Ishikawa (cell line): ENCODE data around the gene DTX1.

Experiments used
- CEBPB ChIP-seq: IDR thresholded peaks from 2 replicates; pipeline ENCODE4 v1.6.1; 2012
- CREB1 ChIP-seq: IDR thresholded peaks from 2 replicates; pipeline ENCODE4 v1.6.1; 2012; ENCODE audit warnings: low read depth
- EGR1 ChIP-seq: IDR thresholded peaks from 2 replicates; pipeline ENCODE4 v1.6.1; 2012
- EP300 ChIP-seq: IDR thresholded peaks from 2 replicates; pipeline ENCODE4 v1.6.1; 2012; ENCODE audit warnings: borderline replicate concordance
- FOXM1 ChIP-seq: IDR thresholded peaks from 2 replicates; pipeline ENCODE4 v1.6.1; 2012; ENCODE audit warnings: low read depth, borderline replicate concordance
- MAX ChIP-seq: IDR thresholded peaks from 2 replicates; pipeline ENCODE4 v1.6.1; 2012
- NFIC ChIP-seq: IDR thresholded peaks from 2 replicates; pipeline ENCODE4 v1.6.1; 2012
- RAD21 ChIP-seq: IDR thresholded peaks from 2 replicates; pipeline ENCODE4 v1.6.1; 2012; ENCODE audit warnings: low read depth
- REST ChIP-seq: IDR thresholded peaks from 2 replicates; pipeline ENCODE4 v1.6.1; 2012; ENCODE audit warnings: low read depth, mild to moderate bottlenecking
- TAF1 ChIP-seq: IDR thresholded peaks from 2 replicates; pipeline ENCODE4 v1.6.1; 2012; ENCODE audit warnings: low read depth, mild to moderate bottlenecking
- TCF12 ChIP-seq: IDR thresholded peaks from 2 replicates; pipeline ENCODE4 v1.6.1; 2012; ENCODE audit warnings: low read depth
- TEAD4 ChIP-seq: IDR thresholded peaks from 2 replicates; pipeline ENCODE4 v1.6.1; 2012
- USF1 ChIP-seq: IDR thresholded peaks from 2 replicates; pipeline ENCODE4 v1.6.1; 2012
- YY1 ChIP-seq: IDR thresholded peaks from 2 replicates; pipeline ENCODE4 v1.6.1; 2012; ENCODE audit warnings: low read depth
- ZBTB7A ChIP-seq: IDR thresholded peaks from 2 replicates; pipeline ENCODE4 v1.6.1; 2012; ENCODE audit warnings: low read depth

DTX1 gene

DNA sequence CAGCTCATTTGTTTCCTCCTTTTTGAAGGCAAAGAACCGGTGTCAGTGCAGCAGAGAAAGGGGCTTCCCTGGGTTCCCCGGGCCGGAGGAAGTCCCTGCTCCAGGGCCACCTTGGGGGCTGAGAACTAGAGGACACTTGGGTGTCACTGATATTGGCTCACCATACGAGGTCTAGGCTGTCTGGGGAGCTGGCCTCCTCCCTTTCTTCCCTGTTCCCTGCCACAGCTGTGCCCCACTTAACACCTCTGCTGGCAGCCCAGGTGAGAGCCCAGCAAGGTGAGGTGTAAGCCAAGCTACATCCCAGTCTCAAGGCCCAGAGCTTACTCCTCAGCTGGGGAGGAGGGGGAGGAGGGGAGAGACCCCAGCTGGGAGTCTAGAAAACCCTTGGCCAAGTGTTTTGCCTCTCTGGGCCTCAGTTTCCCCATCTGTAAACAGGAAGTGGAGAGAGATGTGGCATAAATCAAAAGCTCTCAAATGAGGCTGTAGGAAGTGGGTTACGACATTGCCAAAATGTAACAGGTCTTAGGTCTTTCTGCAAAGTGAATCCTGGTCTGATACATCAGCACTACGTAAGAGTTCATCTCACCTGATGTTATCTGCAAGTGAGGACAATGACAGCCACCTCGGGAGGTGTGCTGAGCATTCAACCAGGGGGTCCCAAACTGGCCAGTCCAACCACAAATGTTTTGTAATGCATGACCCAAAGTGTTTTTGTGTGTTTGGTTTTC is 53.5 kb downstream of the DTX1 start:
- TF ChIP-seq EGR1: no peak
- no peak for TF ChIP-seq EP300
- no peak for TF ChIP-seq TEAD4
- TF ChIP-seq TAF1: no peak
- no peak for TF ChIP-seq CEBPB
- TF ChIP-seq RAD21: no peak
- TF ChIP-seq CREB1: no peak
- TF ChIP-seq MAX: no peak
- TF ChIP-seq REST: no peak
- no peak for TF ChIP-seq USF1
- TF ChIP-seq NFIC: no peak
- TF ChIP-seq TCF12: no peak
- TF ChIP-seq YY1: no peak
- no peak for TF ChIP-seq ZBTB7A
- TF ChIP-seq FOXM1: no peak

- TF ChIP-seq EP300 (no peak), USF1 (no peak), NFIC (no peak), TEAD4 (no peak), FOXM1 (no peak), EGR1 (no peak), TAF1 (no peak), REST (no peak), ZBTB7A (no peak), YY1 (no peak), RAD21 (no peak)
Observed at GRCh38 chr12:113111247-113111646, 54.7 kb downstream of the DTX1 start.

DNA sequence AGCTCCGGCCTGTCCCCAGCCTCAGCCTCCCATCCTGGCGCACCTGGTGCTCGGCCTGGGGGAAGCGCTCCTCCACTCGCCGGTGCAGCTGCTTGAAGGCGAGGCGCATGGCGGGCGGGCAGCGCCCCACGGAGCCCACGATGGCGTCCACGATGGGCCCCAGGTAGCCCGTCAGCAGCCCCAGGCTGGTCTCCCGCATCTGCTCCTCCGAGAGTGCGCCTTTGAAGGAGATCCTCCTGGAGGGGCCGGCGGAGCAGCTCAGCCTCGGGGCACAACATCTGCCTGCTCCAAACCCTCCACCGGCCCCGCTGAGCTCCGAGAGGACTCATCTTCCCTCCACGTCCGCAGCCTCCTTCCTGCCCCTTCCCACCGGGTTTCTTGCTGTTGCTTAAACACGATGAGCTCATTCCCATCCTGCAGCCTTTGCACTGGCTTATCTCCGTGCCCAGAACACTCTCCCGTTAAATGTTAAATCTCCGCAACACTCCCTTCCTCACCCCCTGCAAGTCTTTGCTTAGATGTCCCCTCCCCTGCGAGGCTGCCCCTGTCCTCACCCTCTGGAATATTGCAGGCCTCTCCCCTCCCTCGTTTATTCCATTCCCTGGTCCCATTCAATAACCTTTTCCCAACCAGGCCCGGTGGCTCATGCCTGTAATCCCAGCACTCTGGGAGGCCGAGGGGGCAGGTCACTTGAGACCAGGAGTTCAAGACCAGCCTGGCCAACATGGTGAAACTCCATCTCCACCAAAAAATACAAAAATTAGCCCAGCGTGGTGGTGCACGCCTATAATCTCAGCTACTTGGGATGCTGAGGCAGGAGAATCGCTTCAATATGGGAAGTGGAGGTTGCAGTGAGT is 55.7 kb downstream of the DTX1 start:
- TF ChIP-seq EGR1 (no peak), USF1 (no peak), CREB1 (no peak), TAF1 (no peak), CEBPB (no peak), TEAD4 (no peak), YY1 (no peak), REST (no peak), MAX (no peak), EP300 (no peak), RAD21 (no peak), ZBTB7A (no peak), TCF12 (no peak), NFIC (no peak), FOXM1 (no peak)
